HEK293 (cell line): ENCODE measurements around the gene KRTAP3-3.

Source experiments
- CTCF ChIA-PET: fragments of 350-600 bp; formaldehyde crosslinking; extraction: SDS; loops from one replicate; lab custom pipeline; 2021; ENCODE audit warnings: antibody characterized with exemption; lab: Yijun Ruan, JAX
- POLR2A ChIA-PET: fragments of 300-600 bp; formaldehyde crosslinking; extraction: SDS; loops from one replicate; lab custom pipeline; 2020; ENCODE audit warnings: antibody characterized with exemption, inconsistent platforms; lab: Yijun Ruan, JAX
- H3K27ac ChIP-seq: fragments of 200-500 bp; sonication (Bioruptor generic); 2 replicates; pipeline ENCODE4 v1.5.1; 2014; ENCODE audit warnings: low read depth, low read length, control low read depth, inconsistent platforms; ENCODE audit errors: extremely low read depth
- H3K36me3 ChIP-seq, 2 experiments: fragments of 200-500 bp in 1 of 2; sonication (Bioruptor generic) in 1 of 2; 1 replicate in 1 of 2; 2 replicates in 1 of 2; pipeline ENCODE4 v1.5.1; 2014 to 2017; ENCODE audit warnings: inconsistent platforms in 2 of 2, low read length in 2 of 2; ENCODE audit not compliant: control insufficient read depth in 2 of 2, insufficient read depth in 1 of 2
- H3K4me1 ChIP-seq: fragments of 200-500 bp; sonication (Bioruptor generic); 2 replicates; pipeline ENCODE4 v1.5.1; 2014; ENCODE audit warnings: mild to moderate bottlenecking, low read length, inconsistent platforms; ENCODE audit not compliant: control insufficient read depth, insufficient read depth
- H3K4me3 ChIP-seq: 2 replicates; pipeline ENCODE4 v1.5.1; 2011; ENCODE audit warnings: low read depth, mild to moderate bottlenecking, control low read depth, low read length, moderate library complexity
- H3K9me3 ChIP-seq: fragments of 200-500 bp; sonication (Bioruptor generic); 2 replicates; pipeline ENCODE4 v1.5.1; 2014; ENCODE audit warnings: low read depth, low read length, inconsistent platforms; ENCODE audit not compliant: control insufficient read depth, insufficient read depth
- BCL11B ChIP-seq: fragments of 450-650 bp; formaldehyde crosslinking; IDR thresholded peaks from 2 replicates; pipeline ENCODE4 v1.5.1; 2016; ENCODE audit warnings: low read depth, missing biosample characterization, missing genetic modification characterization
- EGR2 ChIP-seq: fragments of 450-650 bp; formaldehyde crosslinking; IDR thresholded peaks from 2 replicates; pipeline ENCODE4 v1.5.1; 2016; ENCODE audit warnings: low read depth, missing biosample characterization, missing genetic modification characterization
- GFI1B ChIP-seq: fragments of 450-650 bp; formaldehyde crosslinking; IDR thresholded peaks from 2 replicates; pipeline ENCODE4 v1.5.1; 2016; ENCODE audit warnings: missing biosample characterization, missing genetic modification characterization
- OVOL3 ChIP-seq: fragments of 450-650 bp; formaldehyde crosslinking; IDR thresholded peaks from 2 replicates; pipeline ENCODE4 v1.5.1; 2016; ENCODE audit warnings: missing biosample characterization, missing genetic modification characterization
- ZBTB8A ChIP-seq: fragments of 450-650 bp; formaldehyde crosslinking; IDR thresholded peaks from 2 replicates; pipeline ENCODE4 v1.5.1; 2016; ENCODE audit warnings: missing biosample characterization, missing genetic modification characterization
- ZNF174 ChIP-seq: fragments of 450-650 bp; formaldehyde crosslinking; IDR thresholded peaks from 2 replicates; pipeline ENCODE4 v1.5.0; 2017; ENCODE audit warnings: missing biosample characterization, mild to moderate bottlenecking, missing genetic modification characterization
- ZNF221 ChIP-seq: fragments of 450-650 bp; formaldehyde crosslinking; IDR thresholded peaks from 2 replicates; pipeline ENCODE4 v1.5.1; 2017; ENCODE audit warnings: missing biosample characterization, missing genetic modification characterization, borderline replicate concordance
- ZNF23 ChIP-seq: fragments of 450-650 bp; formaldehyde crosslinking; IDR thresholded peaks from 2 replicates; pipeline ENCODE4 v1.5.1; 2016; ENCODE audit warnings: missing biosample characterization, missing genetic modification characterization, borderline replicate concordance
- ZNF366 ChIP-seq: fragments of 450-650 bp; formaldehyde crosslinking; conservative IDR thresholded peaks from 2 replicates; pipeline ENCODE4 v1.5.1; 2016; ENCODE audit warnings: missing biosample characterization, missing genetic modification characterization
- ZNF610 ChIP-seq: fragments of 450-650 bp; formaldehyde crosslinking; IDR thresholded peaks from 2 replicates; pipeline ENCODE4 v1.5.1; 2016; ENCODE audit warnings: missing biosample characterization, missing genetic modification characterization, borderline replicate concordance
- ZNF624 ChIP-seq: fragments of 450-650 bp; formaldehyde crosslinking; IDR thresholded peaks from 2 replicates; pipeline ENCODE4 v1.5.1; 2017; ENCODE audit warnings: missing biosample characterization, missing genetic modification characterization
- TF ChIP-seq, protein P1 (sequence below): fragments of 450-650 bp; formaldehyde crosslinking; IDR thresholded peaks from 2 replicates; pipeline ENCODE4 v1.5.1; 2016; ENCODE audit warnings: missing biosample characterization, missing genetic modification characterization
- TF ChIP-seq, protein P2 (sequence below): fragments of 450-650 bp; formaldehyde crosslinking; IDR thresholded peaks from 2 replicates; pipeline ENCODE4 v1.5.1; 2016; ENCODE audit warnings: missing biosample characterization, missing genetic modification characterization
- TF ChIP-seq, protein P3 (sequence below): fragments of 450-650 bp; formaldehyde crosslinking; IDR thresholded peaks from 2 replicates; pipeline ENCODE4; 2016; ENCODE audit warnings: missing biosample characterization, missing genetic modification characterization

The KRTAP3-3 gene

DNA sequence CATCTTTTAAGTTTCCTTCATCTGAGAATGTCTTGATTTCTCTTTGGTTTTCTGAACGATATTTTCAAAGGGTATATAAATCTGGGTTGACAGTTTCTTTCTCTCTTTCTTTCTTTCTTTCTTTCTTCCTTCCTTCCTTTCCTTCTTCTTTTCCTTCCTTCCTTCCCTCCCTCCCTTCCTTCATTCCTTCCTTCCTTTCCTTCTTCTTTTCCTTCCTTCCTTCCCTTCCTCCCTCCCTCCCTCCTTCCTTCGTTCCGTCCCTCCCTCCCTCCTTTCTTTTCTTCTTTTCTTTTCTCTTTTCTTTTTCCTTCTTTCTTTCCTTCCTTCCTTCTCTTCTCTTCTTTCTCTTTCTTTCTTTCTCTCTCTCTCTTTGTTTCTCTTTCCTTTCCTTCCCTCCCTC is 19.6 kb downstream of the KRTAP3-3 start:
- CTCF ChIA-PET = interaction anchor here (0.6 to 2.6 kb wide), 2 partner anchors 10 to 12 kb away, joined by 3 to 12 read pairs; no protein-coding TSS in a partner anchor
- no peaks in the 10 kb centered on the region for H3K4me1 ChIP-seq
- H3K36me3 ChIP-seq = no peaks in the 10 kb centered on the region
- no peaks in the 10 kb centered on the region for H3K9me3 ChIP-seq
- TF ChIP-seq ZNF221 (tag by site-specific recombination) (no peak), ZBTB8A (tag by site-specific recombination) (no peak), ZNF610 (tag by site-specific recombination) (no peak), BCL11B (tag by site-specific recombination) (no peak), ZNF366 (peak; percentile 83), EGR2 (no peak)
- TF ChIP-seq, protein P1, sequence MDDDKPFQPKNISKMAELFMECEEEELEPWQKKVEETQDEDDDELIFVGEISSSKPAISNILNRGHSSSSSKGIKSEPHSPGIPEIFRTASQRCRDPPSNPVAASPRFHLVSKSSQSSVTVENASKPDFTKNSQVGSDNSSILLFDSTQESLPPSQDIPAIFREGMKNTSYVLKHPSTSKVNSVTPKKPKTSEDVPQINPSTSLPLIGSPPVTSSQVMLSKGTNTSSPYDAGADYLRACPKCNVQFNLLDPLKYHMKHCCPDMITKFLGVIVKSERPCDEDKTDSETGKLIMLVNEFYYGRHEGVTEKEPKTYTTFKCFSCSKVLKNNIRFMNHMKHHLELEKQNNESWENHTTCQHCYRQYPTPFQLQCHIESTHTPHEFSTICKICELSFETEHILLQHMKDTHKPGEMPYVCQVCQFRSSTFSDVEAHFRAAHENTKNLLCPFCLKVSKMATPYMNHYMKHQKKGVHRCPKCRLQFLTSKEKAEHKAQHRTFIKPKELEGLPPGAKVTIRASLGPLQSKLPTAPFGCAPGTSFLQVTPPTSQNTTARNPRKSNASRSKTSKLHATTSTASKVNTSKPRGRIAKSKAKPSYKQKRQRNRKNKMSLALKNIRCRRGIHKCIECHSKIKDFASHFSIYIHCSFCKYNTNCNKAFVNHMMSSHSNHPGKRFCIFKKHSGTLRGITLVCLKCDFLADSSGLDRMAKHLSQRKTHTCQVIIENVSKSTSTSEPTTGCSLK (tag by site-specific recombination) = no peak
- POLR2A ChIA-PET = no interaction called here
- H3K27ac ChIP-seq = no peak overlapping the region
- H3K4me3 ChIP-seq = no peak overlapping the region

DNA sequence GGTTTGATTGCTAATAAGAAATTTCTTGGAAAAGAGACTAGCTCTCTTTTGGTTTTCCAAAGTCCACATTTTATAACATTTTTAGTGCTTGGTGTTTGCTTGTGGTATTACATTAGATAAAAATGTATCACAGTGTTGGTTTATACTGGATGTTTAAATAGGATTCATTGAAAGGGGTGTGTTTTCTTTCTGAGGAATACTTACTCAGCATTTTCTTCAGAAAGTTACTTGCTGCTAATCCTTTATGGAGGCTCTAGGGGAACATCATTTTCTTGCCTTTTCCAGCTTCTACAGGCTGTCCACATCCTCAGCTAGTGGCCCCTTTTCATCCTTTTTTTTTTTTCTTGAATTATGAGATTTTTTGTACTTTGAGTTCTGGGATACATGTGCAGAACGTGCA is 26.4 kb downstream of the KRTAP3-3 start:
- no peak overlapping the region for H3K27ac ChIP-seq
- TF ChIP-seq ZNF174 (tag by site-specific recombination) (no peak), ZNF23 (tag by site-specific recombination) (no peak)
- POLR2A ChIA-PET = no interaction called here
- CTCF ChIA-PET = interaction anchor here (0.7 to 2.0 kb wide), 3 partner anchors 10 to 582 kb away, joined by 3 to 6 read pairs (median 5); no protein-coding TSS in a partner anchor
- H3K4me3 ChIP-seq = no peak overlapping the region
- H3K4me1 ChIP-seq = no peaks in the 10 kb centered on the region
- no peaks in the 10 kb centered on the region for H3K36me3 ChIP-seq
- no peaks in the 10 kb centered on the region for H3K9me3 ChIP-seq

DNA sequence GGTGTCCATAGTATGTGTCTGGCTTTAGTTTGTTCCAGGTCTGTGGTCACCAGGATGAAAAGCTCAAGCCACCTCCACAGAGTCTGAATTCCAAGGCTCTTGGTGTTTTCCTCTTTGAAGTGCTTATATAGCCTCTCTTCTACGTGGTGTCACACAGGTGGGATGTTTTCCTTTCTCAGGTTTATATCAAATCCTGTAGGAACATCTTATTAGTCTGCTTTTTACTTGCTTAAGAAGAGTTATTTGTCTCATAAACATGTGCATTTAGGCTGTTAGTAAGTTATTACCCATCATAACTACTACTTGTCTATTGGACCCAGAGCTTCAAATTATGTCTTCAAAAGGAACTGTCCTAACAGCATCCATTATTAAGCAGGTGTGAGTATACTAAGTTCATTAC is 27.1 kb downstream of the KRTAP3-3 start, which contains the start of gene KRT39:
Gene KRT39, minus strand, starts transcription at position 101 of the 400 bp plus-strand sequence. Its CDS starts 92 bp downstream, at position 9.
- ChIA-PET POLR2A (no interaction called here), CTCF (interaction anchor here (1.1 to 2.0 kb wide), 3 partner anchors 9 to 582 kb away, joined by 3 to 6 read pairs (median 5); no protein-coding TSS in a partner anchor)
- H3K4me1 ChIP-seq = no peaks in the 10 kb centered on the region
- H3K9me3 ChIP-seq = no peaks in the 10 kb centered on the region
- TF ChIP-seq, protein P2, sequence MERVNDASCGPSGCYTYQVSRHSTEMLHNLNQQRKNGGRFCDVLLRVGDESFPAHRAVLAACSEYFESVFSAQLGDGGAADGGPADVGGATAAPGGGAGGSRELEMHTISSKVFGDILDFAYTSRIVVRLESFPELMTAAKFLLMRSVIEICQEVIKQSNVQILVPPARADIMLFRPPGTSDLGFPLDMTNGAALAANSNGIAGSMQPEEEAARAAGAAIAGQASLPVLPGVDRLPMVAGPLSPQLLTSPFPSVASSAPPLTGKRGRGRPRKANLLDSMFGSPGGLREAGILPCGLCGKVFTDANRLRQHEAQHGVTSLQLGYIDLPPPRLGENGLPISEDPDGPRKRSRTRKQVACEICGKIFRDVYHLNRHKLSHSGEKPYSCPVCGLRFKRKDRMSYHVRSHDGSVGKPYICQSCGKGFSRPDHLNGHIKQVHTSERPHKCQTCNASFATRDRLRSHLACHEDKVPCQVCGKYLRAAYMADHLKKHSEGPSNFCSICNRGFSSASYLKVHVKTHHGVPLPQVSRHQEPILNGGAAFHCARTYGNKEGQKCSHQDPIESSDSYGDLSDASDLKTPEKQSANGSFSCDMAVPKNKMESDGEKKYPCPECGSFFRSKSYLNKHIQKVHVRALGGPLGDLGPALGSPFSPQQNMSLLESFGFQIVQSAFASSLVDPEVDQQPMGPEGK (tag by site-specific recombination) = no peak
- TF ChIP-seq ZNF624 (no peak), GFI1B (tag by site-specific recombination) (no peak), OVOL3 (tag by site-specific recombination) (no peak)
- TF ChIP-seq, protein P3, sequence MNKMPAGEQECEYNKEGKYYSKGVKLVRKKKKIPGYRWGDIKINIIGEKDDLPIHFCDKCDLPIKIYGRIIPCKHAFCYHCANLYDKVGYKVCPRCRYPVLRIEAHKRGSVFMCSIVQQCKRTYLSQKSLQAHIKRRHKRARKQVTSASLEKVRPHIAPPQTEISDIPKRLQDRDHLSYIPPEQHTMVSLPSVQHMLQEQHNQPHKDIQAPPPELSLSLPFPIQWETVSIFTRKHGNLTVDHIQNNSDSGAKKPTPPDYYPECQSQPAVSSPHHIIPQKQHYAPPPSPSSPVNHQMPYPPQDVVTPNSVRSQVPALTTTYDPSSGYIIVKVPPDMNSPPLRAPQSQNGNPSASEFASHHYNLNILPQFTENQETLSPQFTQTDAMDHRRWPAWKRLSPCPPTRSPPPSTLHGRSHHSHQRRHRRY = no peak
- H3K4me3 ChIP-seq = no peak within 1 kb of the TSS
- no peaks in the 10 kb centered on the region for H3K36me3 ChIP-seq
- no peak within 1 kb of the TSS for H3K27ac ChIP-seq
